ENCODE results near the gene SULT6B1.
A peak's percentile ranks its signal among the peaks of the same experiment; 100 is the strongest.
"Not testable (repeated sequence)": the region's sequence is repeated elsewhere in the genome, so short reads cannot be mapped to it uniquely, and the experiment has no call there.

SULT6B1 gene, protein sequence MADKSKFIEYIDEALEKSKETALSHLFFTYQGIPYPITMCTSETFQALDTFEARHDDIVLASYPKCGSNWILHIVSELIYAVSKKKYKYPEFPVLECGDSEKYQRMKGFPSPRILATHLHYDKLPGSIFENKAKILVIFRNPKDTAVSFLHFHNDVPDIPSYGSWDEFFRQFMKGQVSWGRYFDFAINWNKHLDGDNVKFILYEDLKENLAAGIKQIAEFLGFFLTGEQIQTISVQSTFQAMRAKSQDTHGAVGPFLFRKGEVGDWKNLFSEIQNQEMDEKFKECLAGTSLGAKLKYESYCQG

GRCh38 chr2:37188570-37188969 lies at the start of gene SULT6B1:
Gene SULT6B1 (minus strand): TSS chr2:37188670. CDS start chr2:37188640, 30 bp downstream.
- DNase-seq (ENCODE audit: low spot score), result no peak

DNA sequence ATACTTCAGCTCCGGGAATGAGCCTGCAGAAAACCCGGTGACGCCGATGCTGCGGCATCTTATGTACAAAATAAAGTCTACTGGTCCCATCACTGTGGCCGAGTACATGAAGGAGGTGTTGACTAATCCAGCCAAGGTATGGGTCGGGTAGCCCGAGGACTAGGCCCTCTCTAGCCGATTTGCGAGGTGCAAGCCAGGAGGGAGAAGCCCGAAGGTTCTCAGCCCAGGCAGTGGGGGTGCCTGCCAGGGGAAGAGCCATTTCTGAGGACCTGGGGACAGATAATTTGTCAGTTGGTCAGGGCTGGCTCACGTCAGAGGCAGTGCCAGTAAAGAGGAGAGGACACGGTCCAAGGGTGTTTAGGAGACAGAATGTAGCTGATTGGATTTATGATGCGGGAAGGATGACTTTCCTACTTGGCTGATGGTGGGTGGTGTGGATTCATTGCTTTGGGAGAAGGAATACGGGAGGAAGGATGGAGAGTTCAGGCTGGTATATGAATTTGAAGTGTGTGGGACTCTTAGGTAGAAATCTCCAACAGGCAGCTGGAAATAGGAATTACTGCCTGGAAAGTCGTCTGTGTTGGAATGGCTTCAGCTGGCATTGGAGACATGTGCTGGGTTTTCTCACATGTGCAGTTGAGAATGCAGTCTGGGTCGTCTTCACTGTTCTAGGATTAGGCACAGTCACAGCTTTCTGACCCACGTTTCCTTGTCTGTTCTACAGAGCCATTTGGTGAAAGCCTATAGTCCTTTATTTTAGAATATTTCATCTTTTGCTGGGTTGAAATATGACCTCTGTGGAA lies 43.9 kb upstream of the SULT6B1 start:
- DNase-seq (ENCODE audit: low spot score), result peak; percentile 68

- peak; percentile 94 for DNase-seq (ENCODE audit: low spot score)
Measured at GRCh38 chr2:37231241-37232130, 43.0 kb upstream of the SULT6B1 start, which contains the start of the genes CEBPZ and NDUFAF7. Gene CEBPZ (minus strand): TSS chr2:37231596. CDS start chr2:37231567, 29 bp downstream. Gene NDUFAF7 (plus strand): TSS chr2:37231658. CDS start chr2:37231706, 48 bp downstream.

DNA sequence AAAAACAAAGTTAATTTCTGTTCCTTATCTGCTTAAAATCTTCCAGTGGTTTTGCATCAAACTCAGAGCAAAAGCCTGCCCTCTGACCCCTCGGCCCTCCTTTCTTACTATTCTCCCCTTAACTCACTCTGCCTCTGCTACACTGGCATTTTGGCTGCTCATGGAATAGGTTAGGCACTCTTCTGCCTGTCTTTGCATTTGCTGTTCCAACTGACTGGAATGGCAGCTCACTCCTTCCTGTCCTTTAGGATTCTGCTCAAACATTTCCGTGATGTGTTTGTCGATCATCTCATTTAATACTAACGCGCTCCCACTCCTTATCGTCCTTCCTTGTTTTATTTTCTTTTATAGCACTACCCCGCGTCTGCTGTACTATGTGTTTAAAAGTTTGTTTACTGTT lies 42.1 kb upstream of the SULT6B1 start:
- no peak for DNase-seq (ENCODE audit: low spot score)

DNA sequence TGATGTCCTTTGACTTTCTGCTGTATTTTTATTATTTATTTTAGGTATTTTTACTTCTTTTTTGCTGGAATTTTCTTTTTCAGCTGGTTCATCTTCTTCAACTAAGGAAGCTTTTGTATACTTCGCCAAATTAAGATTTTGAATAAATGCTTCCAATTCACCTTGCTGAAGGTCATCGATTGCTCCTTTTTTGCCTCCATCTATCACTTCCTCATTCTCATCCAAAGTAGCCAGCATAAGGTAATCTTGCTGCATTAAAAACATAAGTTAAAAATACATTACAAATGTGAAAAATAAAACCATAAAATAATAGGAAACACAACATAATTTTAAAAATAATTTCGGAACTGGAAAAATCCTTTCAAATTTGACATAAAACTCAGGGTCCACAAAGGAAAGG lies 40.3 kb upstream of the SULT6B1 start:
- DNase-seq (ENCODE audit: low spot score), result no peak

DNA sequence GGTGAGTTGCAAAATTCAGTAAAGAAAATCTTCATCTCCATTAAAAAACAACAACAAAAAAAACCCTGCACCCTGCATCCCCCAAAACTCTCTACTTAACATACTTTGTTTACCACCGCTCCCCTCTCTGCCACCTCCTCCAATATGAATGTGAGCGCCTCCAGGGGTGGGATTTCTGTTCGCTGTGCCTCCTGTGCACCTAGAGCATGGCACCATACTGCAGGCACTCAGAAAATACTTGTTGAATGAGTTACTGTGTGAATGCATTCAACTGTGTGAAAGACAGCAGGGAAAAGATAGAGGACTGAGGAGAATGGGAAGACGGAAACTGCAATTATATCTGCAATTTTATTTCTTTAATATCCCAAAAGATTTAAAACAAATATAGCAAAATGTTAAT lies 38.4 kb upstream of the SULT6B1 start:
- no peak for DNase-seq (ENCODE audit: low spot score)

GRCh38 chr2:37225129-37225528 lies 36.7 kb upstream of the SULT6B1 start:
- not testable (repeated sequence) for DNase-seq (ENCODE audit: low spot score)

GRCh38 chr2:37224063-37224462 lies 35.6 kb upstream of the SULT6B1 start:
- DNase-seq (ENCODE audit: low spot score), result no peak

GRCh38 chr2:37223131-37223530 lies 34.7 kb upstream of the SULT6B1 start:
- DNase-seq (ENCODE audit: low spot score), result no peak

- no peak for DNase-seq (ENCODE audit: low spot score)
Measured at GRCh38 chr2:37219046-37219445, 30.6 kb upstream of the SULT6B1 start.

DNA sequence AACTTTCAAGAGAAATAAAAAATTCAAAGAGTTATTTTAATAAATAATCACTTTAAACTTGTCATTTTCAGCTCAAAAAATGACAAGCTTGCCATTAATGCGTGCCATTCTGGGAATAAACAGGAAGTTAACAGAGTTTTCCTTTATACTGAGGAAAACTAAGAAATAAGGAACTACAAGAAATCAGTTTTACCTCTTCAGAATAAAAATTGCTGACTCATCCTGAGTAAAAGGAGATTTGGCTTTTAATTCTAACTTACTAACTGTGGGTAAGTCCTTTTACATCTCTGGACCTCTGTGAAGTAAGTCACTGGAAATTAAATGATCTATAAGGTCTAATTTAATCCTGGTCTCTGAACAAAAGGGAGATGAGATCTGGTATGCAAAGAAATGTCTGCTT lies 26.8 kb upstream of the SULT6B1 start:
- no peak for DNase-seq (ENCODE audit: low spot score)

- DNase-seq (ENCODE audit: low spot score), result no peak
Measured at GRCh38 chr2:37211939-37212338, 23.5 kb upstream of the SULT6B1 start.

- DNase-seq (ENCODE audit: low spot score), result no peak
Measured at GRCh38 chr2:37211212-37211611, 22.7 kb upstream of the SULT6B1 start.

DNA sequence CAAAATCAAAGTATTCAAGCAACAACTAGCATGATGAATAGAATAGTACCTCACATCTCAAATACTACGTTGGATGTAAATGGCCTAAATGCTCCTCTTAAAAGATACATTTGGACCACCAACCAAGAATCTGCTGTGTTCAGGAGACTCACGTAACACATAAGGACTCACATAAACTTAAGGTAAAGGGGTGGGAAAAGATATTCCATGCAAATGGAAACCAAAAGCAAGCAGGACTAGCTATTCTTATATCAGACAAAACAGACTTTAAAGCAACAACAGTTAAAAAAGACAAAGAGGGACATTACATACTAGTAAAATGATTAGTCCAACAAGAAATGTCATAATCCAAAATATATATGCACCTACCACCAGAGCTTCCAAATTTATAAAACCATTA lies 18.3 kb upstream of the SULT6B1 start:
- DNase-seq (ENCODE audit: low spot score), result not testable (repeated sequence)

GRCh38 chr2:37205689-37206341 lies 17.3 kb upstream of the SULT6B1 start:
- no peak for DNase-seq (ENCODE audit: low spot score)

- not testable (repeated sequence) for DNase-seq (ENCODE audit: low spot score)
Measured at GRCh38 chr2:37205071-37205661, 16.7 kb upstream of the SULT6B1 start.

GRCh38 chr2:37203708-37204107 lies 15.2 kb upstream of the SULT6B1 start:
- no peak for DNase-seq (ENCODE audit: low spot score)

- DNase-seq (ENCODE audit: low spot score), result no peak
Measured at GRCh38 chr2:37201766-37202165, 13.3 kb upstream of the SULT6B1 start.

- DNase-seq (ENCODE audit: low spot score), result no peak
Measured at GRCh38 chr2:37201208-37201607, 12.7 kb upstream of the SULT6B1 start.

- no peak for DNase-seq (ENCODE audit: low spot score)
Measured at GRCh38 chr2:37198681-37199065, 10.2 kb upstream of the SULT6B1 start.

All from left forelimb (tissue), 1 donor.